Esophagus muscularis mucosa (tissue), 4 donors: Measurements from ENCODE around the gene CCDC78. TPM values are rescaled to one million over a fixed set of nuclear protein-coding genes. Genes with fewer than 3 reads are reported as not detected.

Source experiments
- DNase-seq: peaks from one replicate; pipeline ENCODE4 v3.0.0-alpha.2; 2017; ENCODE audit errors: extremely low spot score
- H3K27ac ChIP-seq, 4 donors: fragments of 200-600 bp; sonication (generic); replicated peaks in 1 of 4; 1 replicate in 3 of 4; 2 replicates in 1 of 4; pipeline ENCODE4 v1.5.1; 2016 to 2019; ENCODE audit warnings: mild to moderate bottlenecking in 1 of 4
- H3K27me3 ChIP-seq, 4 donors: fragments of 200-600 bp; sonication (generic); one replicate each; pipeline versions ENCODE4 v1.5.1 to v1.6.0; 2016 to 2019
- H3K36me3 ChIP-seq, 4 donors: fragments of 200-600 bp; sonication (generic); one replicate each; pipeline ENCODE4 v1.5.1; 2016 to 2019
- H3K4me1 ChIP-seq, 4 donors: fragments of 200-600 bp; sonication (generic); one replicate each; pipeline ENCODE4 v1.5.1; 2016 to 2019
- H3K4me3 ChIP-seq, 4 donors: fragments of 200-600 bp; sonication (generic); 1 replicate in 2 of 4; 2 replicates in 2 of 4; pipeline ENCODE4 v1.5.1; 2016 to 2019; ENCODE audit warnings: mild to moderate bottlenecking in 4 of 4, moderate library complexity in 1 of 4
- H3K9me3 ChIP-seq, 4 donors: fragments of 200-600 bp; sonication (generic); 1 replicate in 3 of 4; 2 replicates in 1 of 4; pipeline ENCODE4 v1.5.1; 2016 to 2019
- CTCF ChIP-seq, 3 experiments: fragments of 200-600 bp in 2 of 3; fragments of 450-650 bp in 1 of 3; sonication (generic) in 2 of 3; IDR thresholded peaks; one replicate each; pipeline ENCODE4 v1.5.1; 2017 to 2019; ENCODE audit warnings: antibody characterized with exemption in 3 of 3, mild to moderate bottlenecking in 2 of 3, moderate library complexity in 1 of 3
- EP300 ChIP-seq: sonication (generic); formaldehyde crosslinking; IDR thresholded peaks from one replicate; pipeline ENCODE4 v1.6.1; 2017; ENCODE audit warnings: antibody characterized with exemption
- POLR2A ChIP-seq: fragments of 450-650 bp; IDR thresholded peaks from one replicate; pipeline ENCODE4 v1.6.1; 2017; ENCODE audit warnings: antibody characterized with exemption, moderate library complexity, mild to moderate bottlenecking, low read depth
- POLR2AphosphoS5 ChIP-seq, 2 donors: sonication (generic); formaldehyde crosslinking; IDR thresholded peaks; one replicate each; pipeline ENCODE4 v1.6.1; 2017; ENCODE audit warnings: antibody characterized with exemption in 2 of 2
- WGBS: methylation state at CpG from one replicate; pipeline ENCODE4 v1.1.5; 2018; 5-methylcytosine and 5-hydroxymethylcytosine counted together
- intact Hi-C: fragments of 100-400 bp; cut with DNase I; formaldehyde crosslinking; loops from one replicate; pipeline ENCODE4 v1.15.1; 2023
- total RNA-seq, 4 donors: library from RNA; depleted of rRNA; stranded (reverse); fragments of >200 nt; gene quantifications; one replicate each; pipeline versions ENCODE4 v1.1.0 to v1.2.1, GENCODE V29; 2016

The CCDC78 gene
- total RNA-seq, 4 donors from 2014 or later = 0.33 to 2.5 (median 0.61) TPM

GRCh38 chr16:770411-770810, 44.2 kb upstream of the CCDC78 start:
- H3K27me3 ChIP-seq = peaks cover 0 to 59% (median 0%) of the 10 kb centered on the region in 4 donors
- DNase-seq = no peak
- H3K4me1 ChIP-seq = no peaks in the 10 kb centered on the region
- H3K27ac ChIP-seq = no peak overlapping the region
- no peaks in the 10 kb centered on the region for H3K9me3 ChIP-seq
- no peak for TF ChIP-seq POLR2A
- TF ChIP-seq CTCF (IDR thresholded peaks at IDR 0.05) = no peak
- TF ChIP-seq EP300 = no peak
- no peak for TF ChIP-seq POLR2AphosphoS5 (IDR thresholded peaks at IDR 0.05)
- H3K4me3 ChIP-seq = no peak overlapping the region
- WGBS = 40% methylated on average over 1 of the region's 13 CpGs
- no peaks in the 10 kb centered on the region for H3K36me3 ChIP-seq
- intact Hi-C loops = no loop called here

GRCh38 chr16:769934-770333, 43.7 kb upstream of the CCDC78 start:
- 79% methylated on average over 14 of the region's 19 CpGs for WGBS
- no peak for TF ChIP-seq POLR2AphosphoS5 (IDR thresholded peaks at IDR 0.05)
- no peak for TF ChIP-seq EP300
- no peak for TF ChIP-seq POLR2A
- TF ChIP-seq CTCF (IDR thresholded peaks at IDR 0.05) = no peak
- intact Hi-C loops = no loop called here
- H3K4me3 ChIP-seq = no peak overlapping the region
- no peaks in the 10 kb centered on the region for H3K9me3 ChIP-seq
- no peak overlapping the region for H3K27ac ChIP-seq
- no peaks in the 10 kb centered on the region for H3K36me3 ChIP-seq
- H3K4me1 ChIP-seq = no peaks in the 10 kb centered on the region
- no peak for DNase-seq
- peaks cover 0 to 59% (median 0%) of the 10 kb centered on the region in 4 donors for H3K27me3 ChIP-seq

- Histone ChIP-seq H3K4me1 (no peaks in the 10 kb centered on the region), H3K9me3 (no peaks in the 10 kb centered on the region), H3K27me3 (peaks cover 0 to 59% (median 0%) of the 10 kb centered on the region in 4 donors), H3K4me3 (no peak overlapping the region), H3K36me3 (no peaks in the 10 kb centered on the region), H3K27ac (no peak overlapping the region)
- TF ChIP-seq EP300 (no peak), CTCF (IDR thresholded peaks at IDR 0.05) (no peak), POLR2AphosphoS5 (IDR thresholded peaks at IDR 0.05) (no peak), POLR2A (no peak)
- no CpG with 5 or more reads among the region's 20 CpGs for WGBS
- DNase-seq = no peak
- intact Hi-C loops = no loop called here
Observed at GRCh38 chr16:769184-769784, 43.0 kb upstream of the CCDC78 start.

GRCh38 chr16:768428-768827, 42.2 kb upstream of the CCDC78 start:
- intact Hi-C loops = no loop called here
- no peak for DNase-seq
- TF ChIP-seq EP300 = no peak
- no peak for TF ChIP-seq POLR2A
- TF ChIP-seq POLR2AphosphoS5 (IDR thresholded peaks at IDR 0.05) = no peak
- no peak for TF ChIP-seq CTCF (IDR thresholded peaks at IDR 0.05)
- Histone ChIP-seq H3K27me3 (peaks cover 0 to 61% (median 0%) of the 10 kb centered on the region in 4 donors), H3K4me1 (no peaks in the 10 kb centered on the region), H3K4me3 (no peak overlapping the region), H3K27ac (no peak overlapping the region), H3K36me3 (no peaks in the 10 kb centered on the region), H3K9me3 (no peaks in the 10 kb centered on the region)
- WGBS = 66% methylated on average over 7 of the region's 21 CpGs

GRCh38 chr16:767743-768235, 41.5 kb upstream of the CCDC78 start:
- no peak for TF ChIP-seq EP300
- no peak for TF ChIP-seq CTCF (IDR thresholded peaks at IDR 0.05)
- no peak for TF ChIP-seq POLR2AphosphoS5 (IDR thresholded peaks at IDR 0.05)
- TF ChIP-seq POLR2A = no peak
- intact Hi-C loops = no loop called here
- H3K9me3 ChIP-seq = no peaks in the 10 kb centered on the region
- DNase-seq = no peak
- 68% methylated on average over 16 of the region's 38 CpGs for WGBS
- H3K4me1 ChIP-seq = no peaks in the 10 kb centered on the region
- H3K27me3 ChIP-seq = peaks cover 0 to 66% (median 0%) of the 10 kb centered on the region in 4 donors
- H3K36me3 ChIP-seq = no peaks in the 10 kb centered on the region
- no peak overlapping the region for H3K27ac ChIP-seq
- H3K4me3 ChIP-seq = no peak overlapping the region
